GM18505 (cell line): ENCODE measurements around the gene FNDC1.
"Not testable (repeated sequence)": the region's sequence is repeated elsewhere in the genome, so short reads cannot be mapped to it uniquely, and the experiment has no call there.

Experiments
- ATAC-seq: cut with Tn5 transposase; IDR thresholded peaks from one replicate; pipeline ENCODE4 v1.9.1; 2021; ENCODE audit not compliant: unreplicated experiment
- POLR2A ChIP-seq: IDR thresholded peaks from 4 replicates; pipeline ENCODE4 v1.6.1; 2011; ENCODE audit warnings: borderline replicate concordance; ENCODE audit not compliant: insufficient read depth, insufficient read length; ENCODE audit errors: extremely low read depth

Gene FNDC1

DNA sequence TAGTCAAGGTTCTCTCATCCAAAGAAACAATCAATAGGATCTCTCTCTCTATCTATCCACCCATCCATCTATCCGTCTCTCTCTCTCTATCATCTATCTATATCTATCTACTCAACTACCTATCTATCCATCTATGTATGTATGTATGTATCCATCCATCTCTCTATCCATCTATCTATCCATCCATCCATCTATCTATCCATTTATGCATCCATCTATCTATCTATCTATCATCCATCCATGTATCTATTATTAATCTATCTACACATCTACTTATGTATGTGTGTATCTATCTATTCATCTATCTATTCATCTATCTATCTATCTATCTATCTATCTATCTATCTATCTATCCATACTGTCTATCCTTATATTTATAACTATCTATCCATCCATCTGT, 99.3 kb downstream of the FNDC1 start:
- ATAC-seq = no peak
- TF ChIP-seq POLR2A = no peak

DNA sequence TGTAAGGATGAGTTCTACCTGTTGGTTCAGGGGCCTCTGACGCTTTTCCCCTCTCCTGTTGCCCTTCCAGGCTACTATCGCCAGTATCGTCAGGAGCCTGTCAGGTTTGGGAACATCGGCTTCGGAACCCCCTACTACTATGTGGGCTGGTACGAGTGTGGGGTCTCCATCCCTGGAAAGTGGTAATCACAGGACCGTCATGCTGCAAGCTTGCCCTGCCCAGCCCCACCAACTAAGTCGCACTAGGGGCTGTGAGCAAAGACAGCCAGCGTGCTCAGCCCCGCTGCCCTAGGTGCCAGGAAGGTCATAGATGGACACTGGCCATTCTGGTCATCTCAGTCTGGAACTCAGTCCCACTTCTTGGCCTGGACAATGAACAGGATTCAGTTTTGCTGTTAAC, 102.1 kb downstream of the FNDC1 start:
- TF ChIP-seq POLR2A = no peak
- ATAC-seq = no peak

DNA sequence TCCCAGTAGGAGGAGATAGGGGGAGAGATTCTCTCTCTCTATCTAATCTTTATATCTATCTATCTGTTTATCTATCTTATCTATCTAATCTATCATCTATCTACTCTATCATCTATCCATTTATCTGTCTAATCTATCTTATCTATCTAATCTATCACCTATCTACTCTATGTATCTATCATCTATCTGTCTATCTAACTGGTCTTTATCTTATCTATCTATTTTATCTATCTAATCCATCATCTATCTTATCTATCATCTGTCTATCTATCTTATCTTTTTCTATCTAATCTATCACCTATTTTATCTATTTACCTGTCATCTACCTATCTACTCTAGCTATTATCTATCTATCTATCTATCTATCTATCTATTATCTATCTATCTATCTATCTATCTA, 109.4 kb downstream of the FNDC1 start:
- no peak for ATAC-seq
- TF ChIP-seq POLR2A = no peak

DNA sequence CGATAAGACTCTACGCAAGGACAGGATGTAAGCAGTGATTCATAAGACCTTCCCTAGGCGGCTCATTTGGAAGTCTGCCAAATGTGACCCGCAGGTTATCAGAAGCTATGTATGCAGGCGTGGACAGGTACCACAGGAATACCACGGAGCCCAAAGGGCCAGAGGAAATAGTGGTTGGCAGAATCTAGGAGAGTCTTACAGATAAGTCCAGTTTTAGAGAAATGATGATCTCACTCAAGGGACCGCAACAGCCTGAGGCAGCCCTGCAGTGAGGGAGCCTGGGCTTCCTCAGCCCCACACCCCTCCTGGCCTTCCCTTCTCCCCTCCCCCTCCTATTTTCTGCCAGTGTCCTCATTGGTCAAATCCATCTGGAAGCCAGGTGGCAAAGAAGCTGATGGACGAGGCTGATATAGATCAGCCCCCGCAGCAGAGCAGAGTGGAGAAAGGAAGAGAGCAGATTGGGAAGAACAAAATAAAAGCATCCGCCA, 110.6 kb downstream of the FNDC1 start:
- no peak for TF ChIP-seq POLR2A
- no peak for ATAC-seq

DNA sequence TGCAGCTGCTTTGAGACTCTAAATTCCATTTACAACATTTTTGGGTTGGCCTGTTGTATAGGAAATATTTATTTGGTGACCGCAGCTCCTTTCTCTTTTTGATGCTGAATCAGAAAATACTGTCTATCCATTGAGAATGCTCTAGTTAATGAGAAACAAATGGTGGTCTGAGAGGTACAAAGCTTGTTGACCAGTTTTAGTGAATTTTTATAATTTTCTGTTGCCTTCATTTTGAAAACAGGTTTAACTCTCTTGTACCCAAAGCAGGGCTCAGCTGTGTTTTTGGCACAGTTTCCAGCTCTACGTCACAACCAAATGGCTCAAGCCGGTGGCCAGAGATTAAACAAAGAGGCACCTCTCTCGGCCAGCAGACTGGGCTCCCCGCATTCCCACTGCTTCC, 113.2 kb downstream of the FNDC1 start:
- no peak for TF ChIP-seq POLR2A
- ATAC-seq = no peak

DNA sequence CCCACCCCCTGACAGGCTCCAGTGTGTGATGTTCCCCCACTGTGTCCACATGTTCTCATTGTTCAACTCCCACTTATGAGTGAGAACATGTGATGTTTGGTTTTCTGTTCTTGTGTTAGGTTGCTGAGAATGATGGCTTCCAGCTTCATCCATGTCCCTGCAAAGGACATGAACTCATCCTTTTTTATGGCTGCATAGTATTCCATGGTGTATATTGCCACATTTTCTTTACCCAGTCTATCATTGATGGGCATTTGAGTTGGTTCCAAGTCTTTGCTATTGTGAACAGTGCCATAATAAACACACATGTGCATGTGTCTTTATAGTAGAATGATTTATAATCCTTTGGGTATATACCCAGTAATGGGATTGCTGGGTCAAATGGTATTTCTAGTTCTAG, 115.5 kb downstream of the FNDC1 start:
- not testable (repeated sequence) for ATAC-seq

DNA sequence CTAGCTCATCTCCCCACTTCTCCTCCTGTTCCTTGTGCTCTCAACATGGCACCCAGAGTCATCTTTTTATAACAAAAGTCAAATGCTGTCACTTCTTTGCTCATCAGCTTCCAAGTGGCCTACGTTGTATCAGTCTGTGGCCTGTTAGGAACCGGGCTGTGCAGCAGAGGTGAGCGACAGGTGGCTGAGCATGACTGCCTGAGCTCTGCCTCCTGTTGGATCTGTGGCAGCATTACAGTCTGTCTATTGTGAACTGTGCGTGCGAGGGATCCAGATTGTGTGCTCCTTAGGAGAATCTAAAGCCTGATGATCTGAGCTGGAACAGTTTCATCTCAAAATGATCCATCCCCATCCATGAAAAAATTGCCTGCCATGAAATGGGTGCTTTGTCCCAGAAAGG, 129.6 kb downstream of the FNDC1 start:
- no peak for TF ChIP-seq POLR2A

DNA sequence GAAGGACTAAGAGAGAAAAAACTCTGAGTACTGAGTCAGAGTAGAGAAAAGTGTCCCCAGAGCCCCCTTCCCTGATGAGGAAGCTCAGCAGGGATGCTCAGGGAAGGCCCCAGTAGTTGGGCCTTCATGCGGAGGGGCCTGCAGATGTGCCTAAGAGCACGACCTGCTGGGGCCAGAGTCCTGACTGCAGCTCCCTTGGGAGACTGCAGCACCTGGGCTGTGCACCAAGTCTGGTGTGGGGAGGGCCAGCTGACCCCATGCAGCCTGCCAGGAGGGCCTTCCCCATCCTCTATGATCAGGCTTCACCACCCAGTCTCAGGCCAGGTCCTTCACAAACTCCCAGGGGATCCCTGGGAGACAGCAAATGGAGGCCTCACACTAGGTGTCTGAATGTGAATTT, 130.4 kb downstream of the FNDC1 start:
- TF ChIP-seq POLR2A = no peak
- no peak for ATAC-seq

More for the DNA sequence above, 129.6 kb downstream of the FNDC1 start:
- no peak for ATAC-seq

DNA sequence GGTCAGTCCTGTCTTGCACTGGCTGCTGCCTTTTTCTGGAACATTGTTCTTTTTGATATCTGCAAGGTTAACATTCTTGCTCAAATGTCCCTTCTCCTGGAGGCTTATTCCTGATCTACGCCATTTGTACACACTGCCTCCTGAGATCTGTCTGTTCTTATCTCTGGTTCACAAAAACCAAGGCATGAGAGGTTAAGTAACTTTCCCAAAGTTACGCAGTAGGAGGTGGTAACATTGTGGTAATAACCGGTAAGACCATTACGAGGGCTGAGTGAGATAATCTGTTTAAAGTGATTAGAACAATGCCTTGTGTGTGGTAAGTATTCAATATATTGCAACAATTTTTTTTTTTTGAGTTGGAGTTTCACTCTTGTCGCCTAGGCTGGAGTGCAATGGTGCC, 132.1 kb downstream of the FNDC1 start:
- ATAC-seq = no peak
- no peak for TF ChIP-seq POLR2A

DNA sequence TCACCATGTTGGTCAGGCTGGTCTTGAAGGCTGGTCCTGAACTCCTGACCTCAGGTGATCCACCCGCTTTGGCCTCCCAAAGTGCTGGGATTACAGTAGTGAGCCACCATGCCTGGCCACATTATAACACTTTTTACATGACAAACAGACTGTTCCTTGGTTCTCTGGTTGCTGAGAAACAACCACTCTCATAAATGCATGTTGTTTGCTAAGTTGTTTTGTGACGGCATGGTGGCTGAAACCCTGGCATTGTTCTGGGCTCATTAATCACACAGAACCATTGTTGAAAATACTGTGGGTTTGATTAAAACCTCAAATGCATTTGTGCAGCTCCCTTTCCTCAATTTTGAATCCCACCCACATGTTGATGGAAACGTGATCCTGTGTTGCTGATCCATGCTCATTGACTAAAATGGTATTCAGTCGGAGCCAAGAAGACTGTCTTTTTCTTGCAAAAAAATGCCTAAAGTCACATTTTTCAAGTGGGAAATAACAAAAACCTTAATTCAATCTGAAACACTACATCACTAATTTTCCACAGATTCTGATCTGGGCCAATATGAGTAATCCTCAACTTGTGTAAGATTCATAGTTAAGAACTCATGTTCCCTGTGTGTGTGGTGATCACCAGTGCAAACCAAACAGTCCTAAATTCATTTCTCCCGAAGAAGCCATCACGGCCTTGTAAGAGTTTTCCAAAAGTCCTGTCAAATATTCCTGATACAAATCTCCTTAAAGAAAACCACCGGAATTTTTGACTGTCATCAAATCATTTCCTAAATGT, 132.8 kb downstream of the FNDC1 start:
- no peak for ATAC-seq
- TF ChIP-seq POLR2A = no peak

DNA sequence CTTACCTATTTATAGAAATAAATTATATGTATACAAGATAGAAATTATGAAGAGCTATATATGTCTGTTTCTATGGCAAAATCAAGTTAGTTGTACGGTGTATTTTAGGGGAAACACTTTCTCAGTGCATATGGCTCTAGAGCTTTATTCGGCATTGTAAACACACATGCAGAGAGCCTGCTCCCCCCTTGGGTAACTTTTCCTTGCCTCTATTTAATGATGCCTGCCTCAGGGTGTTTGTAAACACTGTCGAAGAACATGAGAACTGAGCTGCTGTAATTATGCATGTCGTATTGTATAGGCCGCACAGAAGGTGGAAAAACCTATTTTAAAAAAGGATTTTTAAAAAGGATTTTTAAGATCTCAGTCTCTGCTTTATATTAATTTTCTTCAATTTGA, 133.4 kb downstream of the FNDC1 start:
- no peak for TF ChIP-seq POLR2A
- no peak for ATAC-seq

DNA sequence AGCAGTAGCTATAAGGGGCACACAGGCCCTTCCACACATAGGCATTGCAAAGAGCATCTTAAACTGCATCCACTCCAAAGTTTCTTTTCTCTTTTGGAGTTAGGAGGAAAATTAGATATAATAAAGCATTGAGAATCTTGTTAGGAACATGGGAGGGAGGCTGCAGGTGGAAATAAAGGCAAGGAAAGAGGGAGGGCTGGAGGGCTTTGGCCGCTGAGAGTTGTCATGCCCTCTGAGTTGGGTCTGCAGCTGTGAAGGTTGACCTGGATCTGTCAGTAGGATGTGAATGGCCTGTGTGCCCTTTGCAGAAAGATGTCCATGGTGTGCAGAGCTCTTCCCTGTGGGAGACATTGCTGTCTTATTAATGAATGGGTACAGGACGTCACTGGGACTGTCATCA, 134.0 kb downstream of the FNDC1 start:
- no peak for TF ChIP-seq POLR2A
- ATAC-seq = no peak

DNA sequence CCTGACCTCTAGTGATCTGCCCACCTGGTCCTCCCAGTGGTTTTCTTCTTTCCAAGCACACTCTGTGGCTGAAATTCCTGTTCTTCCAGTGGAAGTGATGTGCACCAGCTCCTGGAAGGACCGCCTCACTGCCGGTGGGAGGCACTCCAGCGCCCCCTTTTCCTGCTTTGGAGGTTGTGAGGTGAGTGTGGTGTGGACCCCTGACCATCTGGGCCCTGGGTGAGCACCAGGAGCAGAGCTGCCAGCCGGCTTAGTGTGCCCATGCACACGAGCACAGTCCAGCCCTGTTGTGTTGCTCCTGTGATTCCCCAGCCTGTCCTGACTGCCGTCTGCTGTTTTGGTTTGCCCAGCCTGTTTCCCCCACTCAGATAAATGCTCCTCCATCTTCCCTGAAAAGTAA, 134.6 kb downstream of the FNDC1 start:
- ATAC-seq = no peak
- TF ChIP-seq POLR2A = no peak

DNA sequence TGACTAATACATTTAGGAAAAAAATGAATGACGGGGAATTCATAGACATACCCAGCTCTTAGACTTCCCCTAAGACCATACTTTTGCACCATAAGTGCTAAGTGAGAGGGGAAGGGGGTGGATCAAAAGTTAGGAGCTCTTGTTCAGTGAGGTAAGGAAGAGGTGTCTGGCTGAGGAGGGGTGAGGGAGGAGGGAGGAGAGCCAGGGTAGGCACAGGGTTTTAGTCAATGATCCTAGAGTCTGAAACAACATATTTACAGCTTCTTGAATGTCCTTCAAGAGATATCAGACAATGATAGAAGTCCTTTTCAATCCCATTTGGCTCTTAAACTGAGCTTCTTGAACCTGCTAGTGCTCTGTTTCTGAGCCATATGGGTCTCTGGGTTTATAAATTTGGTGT, 135.4 kb downstream of the FNDC1 start:
- no peak for TF ChIP-seq POLR2A
- no peak for ATAC-seq

DNA sequence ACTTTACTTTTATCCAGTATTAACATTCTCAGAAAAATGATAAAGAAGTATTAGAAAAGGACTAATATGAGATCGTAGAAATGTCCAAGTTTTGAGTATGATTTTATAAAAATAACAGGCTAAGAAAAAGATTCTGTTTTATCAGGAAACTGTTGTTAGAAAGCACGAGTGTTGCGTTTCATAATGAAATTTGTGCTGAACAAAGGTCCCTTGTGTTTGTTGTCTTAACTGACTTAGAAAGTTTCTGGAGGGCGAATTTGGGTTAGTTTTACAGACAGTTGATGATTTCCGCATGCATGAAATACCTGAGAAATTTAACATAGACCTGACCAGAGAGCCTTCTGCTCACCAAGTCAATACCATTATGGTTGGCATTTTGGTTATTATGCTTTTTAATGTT, 136.0 kb downstream of the FNDC1 start:
- TF ChIP-seq POLR2A = no peak
- ATAC-seq = no peak
